Left lobe of liver (tissue), 2 donors: ENCODE results near the gene ADCY10. TPM values are rescaled to one million over a fixed set of nuclear protein-coding genes. Genes with fewer than 3 reads are reported as not detected.

Source experiments
- ATAC-seq: fragments of 200-7000 bp; cut with Tn5 transposase; one replicate; pipeline ENCODE4 v1.9.1; 2020; ENCODE audit warnings: mild to moderate bottlenecking, moderate library complexity
- DNase-seq: peaks from one replicate; pipeline ENCODE4 v3.0.0-alpha.2; 2020; ENCODE audit warnings: low spot score
- total RNA-seq: library from RNA; stranded (reverse); gene quantifications from one replicate; pipeline ENCODE4 v1.2.1, GENCODE V29; 2021
- donor health status: DM: no; HTN: no; CAD: no; lungs with moderate emphysema.
- donor health status: DM: no; HTN: yes; CAD: no.

The ADCY10 gene
- total RNA-seq, 1 donor from 2014 or later, result 5.5 TPM

DNA sequence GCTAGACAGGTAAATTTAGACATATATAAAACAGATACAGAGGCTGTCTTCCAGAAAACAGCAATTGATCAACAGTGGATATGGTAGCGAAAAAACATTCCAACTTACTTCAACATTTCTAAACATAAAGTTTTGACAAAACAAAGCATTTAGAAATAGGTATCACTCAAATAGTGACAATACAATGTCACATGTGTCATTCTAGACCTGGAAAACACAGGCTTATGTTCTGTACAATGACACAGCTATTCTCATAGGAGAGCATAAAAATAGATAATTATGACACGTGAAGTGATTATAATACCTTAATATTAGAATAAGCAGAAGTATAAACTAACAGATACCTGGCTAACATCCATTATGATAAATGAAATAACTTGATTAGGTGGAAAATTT is 14.5 kb upstream of the ADCY10 start:
- DNase-seq (no peak), ATAC-seq (no peak)

DNA sequence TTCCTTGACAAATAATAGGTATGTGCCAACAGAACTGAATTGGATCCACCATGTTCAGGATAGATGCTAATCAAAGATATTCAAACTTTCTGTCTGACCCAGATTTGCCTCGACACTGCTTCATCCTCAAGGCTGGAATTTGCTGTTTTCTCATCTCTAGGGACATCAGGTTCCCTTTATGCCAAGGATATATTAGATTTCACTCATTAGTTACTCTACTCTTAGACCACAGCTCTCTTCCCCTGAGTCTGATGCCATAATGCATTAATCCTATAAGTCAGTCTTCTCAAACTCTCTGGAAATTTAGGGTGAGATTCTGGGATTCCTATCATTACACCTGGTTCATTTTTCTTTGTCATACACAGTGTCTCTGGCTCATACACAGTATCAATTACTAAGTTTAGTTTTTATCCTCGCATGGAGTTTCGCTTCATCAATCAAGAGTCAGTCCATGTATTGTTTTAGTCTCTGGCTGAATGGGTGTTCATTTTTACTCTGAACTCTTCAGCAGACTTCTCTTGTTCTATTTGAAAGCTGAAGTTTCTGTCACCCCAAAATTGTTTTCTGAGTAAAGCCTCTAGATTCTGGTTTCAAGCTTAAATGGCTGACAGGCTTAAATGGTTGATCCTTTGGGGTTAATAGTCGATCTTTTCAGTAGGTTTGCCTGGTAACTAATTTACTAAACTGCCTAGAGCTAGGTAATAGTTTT is 13.3 kb upstream of the ADCY10 start:
- ATAC-seq (peak; percentile 37), DNase-seq (no peak)

DNA sequence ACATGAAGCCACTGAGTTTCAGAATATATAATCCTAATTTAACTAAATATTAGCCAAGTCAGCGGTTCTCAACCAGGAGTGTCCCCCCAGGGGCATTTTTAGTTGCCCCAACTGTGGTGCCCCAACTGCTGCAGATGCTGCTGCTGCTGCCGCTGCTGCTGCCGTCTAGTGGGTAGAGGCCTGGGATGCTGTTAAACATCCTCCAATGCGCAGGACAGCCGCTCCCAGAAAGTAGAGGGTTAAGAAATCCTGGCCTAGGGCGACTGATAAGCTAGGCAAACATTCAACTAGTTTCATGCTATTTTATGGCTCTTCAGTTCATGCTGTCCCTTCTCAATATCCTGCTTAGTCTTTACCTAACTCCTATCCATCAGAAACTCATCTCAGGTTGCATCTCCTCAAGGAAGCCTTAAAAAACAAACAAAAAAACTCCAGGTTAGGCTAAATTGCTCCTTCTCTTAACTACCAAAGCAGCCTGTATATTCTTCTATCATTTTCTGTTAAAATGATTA is 12.6 kb upstream of the ADCY10 start:
- ATAC-seq, result peak; percentile 86
- peak; percentile 65 for DNase-seq

DNA sequence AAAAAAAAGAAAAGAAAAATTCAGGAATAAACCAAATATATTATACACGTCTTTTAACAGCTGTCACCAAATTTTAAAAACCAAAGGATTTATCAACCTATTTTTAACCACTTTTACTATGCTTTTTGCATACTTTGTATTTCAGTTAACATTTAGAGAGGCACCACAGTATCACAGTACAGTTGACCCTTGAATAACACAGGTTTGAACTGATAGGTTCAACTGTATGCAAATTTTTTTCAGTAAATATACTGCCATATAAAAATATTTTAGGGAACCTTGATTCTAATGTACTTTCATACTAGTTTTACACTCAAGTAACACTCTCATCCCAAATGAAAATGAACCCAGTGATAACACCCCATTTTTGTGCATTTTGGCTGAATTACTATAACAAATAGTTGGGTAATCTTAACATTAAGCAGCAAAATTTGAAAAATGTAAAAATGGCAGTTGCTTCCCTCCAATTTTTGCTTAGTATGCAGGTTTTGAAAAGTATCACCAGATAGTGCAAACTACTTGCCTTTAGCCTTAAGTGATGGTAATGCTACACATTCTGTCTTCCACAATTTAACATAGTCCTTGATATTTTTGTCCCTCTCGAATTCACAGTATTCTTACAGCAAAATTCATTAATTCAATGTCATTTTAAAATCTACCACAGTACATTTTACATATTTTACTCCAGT is 10.8 kb upstream of the ADCY10 start:
- no peak for DNase-seq
- ATAC-seq, result no peak

DNA sequence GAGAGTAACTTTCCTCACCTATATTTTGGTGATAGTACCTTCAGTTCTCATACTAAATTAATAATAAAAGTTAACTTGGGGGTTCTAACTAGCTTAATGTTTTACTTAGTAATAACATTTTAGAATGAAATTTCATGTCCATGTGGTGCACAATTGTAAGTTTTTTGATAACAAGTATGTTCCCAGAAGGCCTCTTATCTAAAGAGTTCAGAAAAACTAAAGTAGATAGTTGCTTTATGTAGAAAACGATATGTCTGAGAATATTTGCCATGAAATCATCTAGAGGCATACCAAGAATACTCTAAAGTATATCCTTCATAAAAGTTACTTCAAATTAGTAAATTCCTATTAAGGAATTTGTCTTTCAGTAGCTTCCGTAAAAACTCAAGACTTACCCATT is 10.2 kb upstream of the ADCY10 start:
- DNase-seq (no peak), ATAC-seq (no peak)

DNA sequence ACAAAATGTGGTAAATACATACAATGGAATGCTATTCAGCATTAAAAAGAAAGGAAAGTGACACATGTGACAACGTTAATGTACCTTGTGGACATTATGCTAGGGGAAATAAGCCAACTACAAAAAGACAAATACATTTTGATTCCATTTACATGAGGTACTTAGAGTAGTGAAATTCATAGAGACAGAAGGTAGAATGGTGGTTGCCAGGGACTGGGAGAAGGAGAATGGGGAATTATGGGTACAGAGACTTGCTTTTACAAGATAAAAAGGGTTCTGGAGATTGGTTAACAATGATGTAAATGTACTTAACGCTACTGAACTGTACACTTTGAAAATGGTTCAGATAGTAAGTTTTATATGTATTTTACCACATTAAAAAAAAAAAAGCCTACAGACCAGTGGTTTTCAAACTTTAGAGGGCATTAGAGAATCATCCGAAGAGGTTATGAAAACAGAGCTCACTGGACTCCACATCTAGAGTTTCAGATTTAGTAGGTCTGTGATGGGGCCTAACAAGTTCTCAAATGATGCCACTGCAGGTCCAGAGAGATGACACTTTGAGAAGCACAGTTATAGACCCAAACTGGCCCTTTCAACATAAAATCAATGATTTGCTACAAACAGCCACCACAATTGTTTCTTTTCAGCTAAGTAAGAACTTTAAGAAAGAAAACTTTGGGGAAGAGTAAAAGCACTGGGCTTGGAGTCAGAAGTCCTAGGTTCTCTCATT is 9.6 kb upstream of the ADCY10 start:
- ATAC-seq (no peak), DNase-seq (no peak)

DNA sequence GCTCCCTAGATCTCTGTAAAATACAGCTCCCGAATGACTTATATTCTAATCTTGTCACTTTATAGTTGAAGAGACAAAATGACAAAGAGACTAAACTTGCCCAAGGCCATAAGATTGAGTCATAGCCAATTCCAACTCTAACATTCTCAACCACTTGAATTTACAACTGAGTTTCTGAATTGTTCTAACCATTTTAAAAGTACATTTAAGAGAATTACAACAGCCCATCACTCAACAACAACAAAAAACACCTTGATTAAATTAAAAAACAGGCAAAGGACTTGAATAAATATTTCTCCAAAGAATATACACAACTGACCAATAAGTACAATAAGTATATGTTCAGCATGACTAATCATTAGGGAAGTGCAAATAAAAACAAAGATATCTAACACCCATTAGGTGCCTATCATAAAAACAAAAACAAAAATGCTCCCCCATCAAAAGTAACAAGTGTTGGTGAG is 8.7 kb upstream of the ADCY10 start:
- ATAC-seq, result no peak
- DNase-seq, result no peak

DNA sequence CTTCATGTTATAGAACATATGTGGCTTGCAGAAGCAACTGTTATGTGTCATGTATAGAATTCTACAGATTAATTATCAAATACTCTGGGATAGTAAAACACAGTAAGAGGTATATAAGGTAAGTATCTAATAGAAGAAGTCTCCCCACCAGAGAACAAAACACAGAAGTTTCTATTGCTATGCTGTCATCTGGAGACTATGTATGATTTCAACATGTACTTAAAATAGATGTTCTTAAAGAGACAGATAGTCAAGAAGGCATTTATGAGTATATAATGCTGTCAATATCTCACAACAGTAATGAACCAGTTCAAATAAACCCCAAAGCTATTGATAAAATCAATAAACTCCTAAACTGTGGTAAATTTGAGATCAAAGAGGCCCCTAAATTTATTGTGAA is 8.1 kb upstream of the ADCY10 start:
- ATAC-seq, result no peak

DNA sequence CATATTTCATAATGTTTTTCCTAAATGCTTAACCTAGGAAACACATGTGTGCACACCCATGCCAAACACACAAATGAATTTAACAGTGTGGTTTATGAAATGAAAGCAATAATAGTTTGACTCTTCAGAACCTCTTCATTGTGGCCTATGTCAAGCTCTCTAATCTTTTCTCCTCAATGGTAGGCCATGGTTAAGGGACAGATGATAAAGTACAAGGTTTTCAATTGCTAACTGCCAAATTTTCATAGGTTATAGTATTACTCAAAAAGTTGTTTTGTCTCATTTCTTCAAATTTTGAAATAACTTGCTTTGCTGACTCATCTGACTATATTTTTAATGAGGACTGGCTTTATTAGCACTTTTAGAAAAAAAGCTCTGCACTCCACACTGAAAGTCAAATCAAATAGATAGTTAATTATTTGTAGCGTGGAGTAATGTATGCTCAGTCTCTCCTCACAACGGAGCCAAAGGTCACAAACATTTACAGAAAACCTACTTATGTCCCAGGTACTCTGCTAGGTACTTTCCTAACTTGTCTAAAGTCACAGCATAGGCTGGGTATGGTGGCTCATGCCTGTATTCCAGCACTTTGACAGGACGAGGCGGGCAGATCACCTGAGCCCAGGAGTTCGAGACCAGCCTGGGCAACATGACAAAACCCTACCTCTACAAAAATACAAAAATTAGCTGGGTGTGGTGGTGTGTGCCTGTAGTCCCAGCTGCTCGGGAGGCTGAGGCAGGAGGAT is 3.0 kb upstream of the ADCY10 start:
- peak; percentile 66 for ATAC-seq
- DNase-seq, result peak; percentile 56

More for the DNA sequence above, 8.1 kb upstream of the ADCY10 start:
- DNase-seq, result no peak

DNA sequence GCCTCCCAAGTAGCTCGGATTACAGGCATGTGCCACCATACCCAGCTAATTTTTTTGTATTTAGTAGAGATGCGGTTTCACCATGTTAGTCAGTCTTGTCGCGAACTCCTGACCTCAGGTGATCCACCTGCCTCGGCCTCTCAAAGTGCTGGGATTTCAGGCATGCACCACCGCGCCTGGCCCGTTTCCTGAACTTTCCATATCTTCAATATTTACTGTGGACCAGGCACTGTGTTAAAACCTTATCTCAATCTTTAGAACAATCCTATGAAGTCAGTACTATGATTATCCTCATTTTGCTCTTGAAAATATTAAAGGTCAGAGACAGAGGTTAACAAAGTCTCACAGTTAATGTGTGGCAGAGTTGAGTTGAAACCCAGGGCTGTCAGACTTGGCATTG is 1.6 kb upstream of the ADCY10 start:
- DNase-seq (peak; percentile 68), ATAC-seq (peak; percentile 8)

DNA sequence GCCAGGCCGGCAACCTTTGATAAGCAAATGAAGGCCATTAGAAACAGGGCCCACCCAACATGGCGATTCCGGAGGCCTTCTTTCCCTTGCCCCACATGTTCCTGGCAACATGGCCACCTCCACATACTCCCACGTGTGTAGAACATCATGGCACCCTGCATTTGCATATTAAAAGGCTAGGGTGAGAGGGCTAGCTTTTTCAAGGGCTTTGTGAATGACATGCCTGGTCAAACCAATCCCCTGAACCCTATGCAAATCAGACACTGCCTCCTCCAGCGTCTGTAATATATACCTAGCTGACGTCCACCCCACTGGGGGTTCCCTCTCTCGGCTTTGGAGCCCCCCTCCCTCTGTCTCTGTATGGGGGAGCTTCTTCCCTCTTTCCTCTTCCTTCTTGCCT is 1.6 kb downstream of the ADCY10 start:
- DNase-seq (peak; percentile 71), ATAC-seq (peak; percentile 42)

DNA sequence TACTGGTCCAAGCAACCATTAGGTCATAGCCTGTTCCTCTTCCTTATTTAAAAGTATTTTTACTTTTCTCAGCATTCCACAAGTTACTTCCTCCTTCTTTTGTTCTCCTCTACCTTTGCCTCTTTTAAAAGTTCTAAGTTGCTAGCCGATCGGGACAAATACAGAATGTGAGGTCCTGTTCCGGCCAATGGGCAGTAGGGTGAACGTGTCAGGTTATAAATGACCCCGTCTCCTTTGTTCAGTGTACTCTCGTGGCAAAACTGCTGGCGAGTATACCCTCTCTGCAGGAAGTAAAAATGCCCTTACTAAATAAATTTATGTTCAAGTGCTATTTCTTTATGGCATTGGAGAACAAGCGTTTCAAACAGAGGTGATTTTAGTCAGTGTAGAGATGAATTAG is 2.5 kb downstream of the ADCY10 start:
- DNase-seq (no peak), ATAC-seq (no peak)

DNA sequence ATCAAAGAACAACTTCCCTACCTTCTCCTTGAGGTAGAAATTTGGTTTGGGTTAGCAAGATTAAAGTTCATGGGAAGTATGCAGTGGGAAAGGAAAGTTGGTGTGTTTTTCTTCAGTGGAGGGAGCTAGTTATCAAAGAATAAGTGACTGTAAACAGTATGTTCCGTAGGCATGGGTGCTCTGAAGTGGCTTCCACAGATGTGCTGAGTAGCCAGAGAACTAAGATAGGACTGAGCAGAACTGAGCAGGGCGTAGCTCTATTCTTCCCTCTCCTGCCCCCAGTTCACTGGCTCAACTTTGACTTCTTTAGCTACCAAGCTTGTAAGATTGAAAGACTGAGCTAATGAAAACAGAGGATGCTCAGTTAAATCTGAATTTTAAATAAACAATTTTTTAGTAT is 3.4 kb downstream of the ADCY10 start:
- ATAC-seq, result peak; percentile 19
- no peak for DNase-seq

DNA sequence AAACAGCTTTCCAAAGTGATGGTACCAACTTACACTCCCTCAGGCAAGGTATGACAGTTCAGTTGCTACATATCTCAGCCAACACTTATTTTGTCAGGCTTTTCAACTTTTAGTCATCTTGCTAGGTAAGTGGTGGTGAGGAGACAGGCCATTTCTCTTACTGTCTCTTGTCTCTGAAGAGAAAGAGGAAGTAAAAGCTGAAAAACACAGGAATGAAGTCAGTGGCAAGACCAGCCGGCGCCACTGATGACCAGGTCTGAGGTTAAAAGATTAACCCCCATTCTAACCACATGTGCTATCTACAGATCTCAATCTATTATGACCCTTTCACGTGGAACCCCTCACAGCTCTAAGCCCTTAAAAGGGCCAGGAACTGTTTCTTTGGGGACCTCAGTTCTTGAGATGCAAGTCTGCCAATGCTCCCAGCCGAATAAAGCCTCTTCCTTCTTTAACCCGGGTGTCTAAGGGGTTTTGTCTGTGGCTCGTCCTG is 4.2 kb downstream of the ADCY10 start:
- no peak for ATAC-seq
- no peak for DNase-seq

DNA sequence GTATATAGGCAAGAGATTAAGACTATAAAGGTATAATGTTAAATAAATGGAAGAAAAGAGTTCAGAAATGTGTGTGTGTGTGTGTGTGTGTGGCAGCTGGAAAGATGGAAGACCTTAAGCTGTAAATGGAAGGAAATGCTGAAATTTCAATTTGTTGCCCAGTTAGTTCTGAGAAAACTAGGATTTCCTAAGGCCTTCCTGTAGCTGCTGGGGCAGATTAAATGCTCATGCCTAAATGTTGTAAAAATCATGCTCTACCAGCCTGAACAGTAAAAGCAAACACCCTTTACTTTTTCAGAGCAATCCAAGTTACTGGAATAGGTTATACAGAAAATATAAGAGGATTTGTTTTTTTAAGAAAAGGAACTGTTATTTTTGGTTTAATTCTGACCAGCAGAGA is 8.3 kb downstream of the ADCY10 start:
- ATAC-seq (peak; percentile 12), DNase-seq (no peak)

DNA sequence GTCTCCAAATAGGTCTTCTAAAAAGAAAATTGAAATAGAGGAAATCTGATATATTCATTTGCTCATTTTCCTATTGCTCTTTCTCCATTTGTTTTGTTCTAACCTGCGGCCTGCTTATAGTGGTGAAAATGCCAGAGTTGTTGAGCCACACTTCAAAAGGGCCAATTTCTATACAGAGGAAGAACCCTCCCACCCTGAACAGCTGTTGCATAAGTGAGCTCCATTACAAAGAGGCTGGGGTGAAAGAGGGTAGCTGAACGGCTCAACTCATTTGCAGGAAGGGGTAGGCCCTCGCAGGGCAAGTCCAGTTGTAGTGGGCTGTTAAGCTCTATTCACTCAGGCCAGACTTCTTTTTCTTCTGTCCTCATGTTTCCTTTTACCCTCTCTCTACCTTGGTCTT is 8.8 kb downstream of the ADCY10 start:
- no peak for DNase-seq
- peak; percentile 72 for ATAC-seq

DNA sequence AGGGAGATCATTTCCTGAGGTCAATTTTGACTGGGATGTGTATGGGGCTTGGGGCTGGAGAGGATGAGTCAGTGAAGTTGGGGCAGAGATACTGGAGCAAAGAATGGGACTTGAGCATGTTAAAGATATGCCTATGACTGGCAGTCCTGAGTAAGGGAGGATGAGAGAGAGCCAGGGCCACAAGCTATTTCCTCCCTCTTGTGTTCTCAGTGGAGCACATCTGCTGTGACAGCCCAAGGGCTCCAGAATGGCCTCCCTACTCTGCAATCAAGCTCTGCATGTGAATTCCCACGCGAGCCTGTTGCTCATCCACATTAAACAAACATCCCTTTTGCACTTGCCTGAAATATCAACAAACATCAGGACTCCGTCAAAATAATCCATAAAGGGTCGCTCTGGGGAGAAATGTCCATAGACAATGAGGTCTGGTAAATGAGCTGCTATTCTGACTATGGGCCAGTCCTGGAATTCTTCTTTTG is 9.2 kb downstream of the ADCY10 start:
- ATAC-seq (peak; percentile 68), DNase-seq (no peak)

DNA sequence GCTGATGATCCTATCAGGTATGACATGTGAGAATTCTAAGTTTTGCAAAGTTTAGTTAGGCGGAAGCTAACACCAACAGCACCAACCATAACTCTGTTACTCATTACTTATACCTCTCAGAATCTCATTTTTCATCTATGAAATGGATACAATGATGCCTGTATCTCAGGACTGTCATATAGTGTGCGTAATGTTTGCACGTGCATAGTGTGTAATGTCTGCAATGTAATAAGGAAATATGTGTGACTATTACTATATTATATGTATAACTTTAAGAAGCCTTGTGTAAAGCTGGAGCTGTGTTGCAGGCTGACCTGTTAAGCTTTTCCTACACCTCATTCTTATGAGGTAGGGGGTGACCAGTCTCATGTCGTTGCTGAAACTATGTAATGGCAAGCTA is 13.0 kb downstream of the ADCY10 start:
- no peak for ATAC-seq
- no peak for DNase-seq

DNA sequence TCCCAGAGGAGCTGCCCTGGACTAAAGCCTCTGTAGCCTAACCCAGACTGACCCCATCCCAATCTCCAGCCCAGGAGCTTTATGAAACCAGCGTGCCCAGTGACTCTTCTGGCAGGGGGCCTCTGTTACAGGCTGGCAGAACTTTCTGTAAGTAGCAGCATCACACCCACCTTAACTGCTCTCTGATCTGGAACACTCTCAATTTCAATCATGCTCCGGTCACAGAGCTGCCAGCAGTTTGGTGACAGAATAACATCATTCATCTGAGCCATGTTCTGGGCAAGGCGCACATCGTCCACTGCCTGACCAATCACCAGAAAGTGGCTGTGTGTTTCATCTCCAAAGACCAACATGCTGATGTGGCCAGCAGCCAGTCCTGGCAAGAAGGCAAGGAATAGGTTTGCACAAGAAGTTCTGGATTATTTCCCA is 14.7 kb downstream of the ADCY10 start:
- ATAC-seq, result peak; percentile 90
- peak; percentile 94 for DNase-seq

DNA sequence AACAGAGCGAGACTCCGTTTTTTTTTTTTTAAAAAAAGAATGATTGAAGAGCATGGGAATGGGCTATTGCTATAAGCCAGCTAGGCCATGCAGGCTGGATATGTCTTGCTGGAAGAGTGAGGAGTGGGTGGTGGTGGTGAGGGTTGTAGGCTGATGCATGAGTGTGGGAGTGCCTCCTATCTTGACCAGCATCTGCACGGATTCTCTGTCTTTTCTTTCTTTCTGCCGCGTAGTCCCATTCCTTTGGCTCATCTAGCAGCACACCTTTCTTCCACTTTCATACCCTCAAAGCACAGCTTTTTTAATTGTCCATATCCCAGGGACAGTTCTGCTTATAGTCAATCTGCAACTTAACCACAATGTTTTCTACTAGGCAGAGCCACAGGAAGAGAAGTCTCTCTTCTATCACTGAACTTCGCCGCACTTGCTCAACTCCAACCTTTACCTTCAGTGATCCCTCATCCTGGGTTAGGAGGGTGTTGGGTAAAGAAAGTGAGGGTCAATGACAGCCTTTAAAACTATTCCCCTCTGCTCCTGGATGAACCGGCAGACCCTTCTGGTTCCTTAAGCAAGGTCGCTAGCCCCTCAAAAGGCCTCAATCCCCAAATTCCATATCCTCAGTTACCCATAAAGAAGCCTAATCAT is 15.2 kb downstream of the ADCY10 start:
- ATAC-seq (peak; percentile 73), DNase-seq (no peak)
